Measurements from ENCODE around the gene RACK1. TPM values are rescaled to one million over a fixed set of nuclear protein-coding genes. Genes with fewer than 3 reads are reported as not detected.

The RACK1 gene
- polyA plus RNA-seq, 1 of the 3 experiments (the other 2 are of a cell fraction), result 4,715 TPM

DNA sequence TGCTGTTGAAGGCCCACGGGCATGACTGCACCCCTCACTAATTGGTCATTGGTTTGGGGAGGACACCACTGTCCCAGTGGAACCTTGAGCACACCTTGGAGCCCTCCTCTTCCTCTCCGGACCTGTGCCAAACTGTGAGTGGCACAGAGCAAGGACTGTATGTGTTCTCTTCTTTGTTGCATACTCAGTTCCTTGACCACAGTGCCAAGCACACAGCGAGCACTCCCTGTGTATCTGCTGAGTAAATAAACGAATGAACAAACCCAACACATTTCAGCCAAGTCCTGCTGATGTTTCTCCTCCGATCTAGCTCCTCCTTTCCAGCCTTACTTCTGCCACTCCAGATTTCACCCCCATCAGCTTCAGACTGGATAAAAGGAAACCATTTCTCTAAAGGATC is 19.9 kb upstream of the RACK1 start:
- Histone ChIP-seq H3K36me3 (replicated peaks in 1 of 2; ENCODE audit: control insufficient read depth in 1 of 2, insufficient read depth in 2 of 2, low read length in 1 of 2) (peaks cover 4 to 7% of the 10 kb centered on the region in 2 experiments), H3K9me2 (no peaks in the 10 kb centered on the region), H3K27me3 (ENCODE audit: insufficient read depth) (no peaks in the 10 kb centered on the region), H4K20me1 (ENCODE audit: insufficient read depth) (peaks cover 8% of the 10 kb centered on the region), H3K4me2 (no peak overlapping the region), H3K4me3 (ENCODE audit: low read depth in 2 of 2, low read length in 1 of 2) (no peak overlapping the region), H3K4me1 (ENCODE audit: control insufficient read depth in 1 of 2, insufficient read depth in 2 of 2, low read depth in 1 of 2, low read length in 1 of 2) (peaks cover 0 to 21% of the 10 kb centered on the region in 2 experiments; a peak in 2 of 4 replicates), H3K79me2 (ENCODE audit: insufficient read depth) (peaks cover 43% of the 10 kb centered on the region), H3K27ac (ENCODE audit: low read depth in 2 of 2, low read length in 1 of 2) (no peak overlapping the region), H3F3A (replicated peaks; ENCODE audit: insufficient read depth) (no peaks in the 10 kb centered on the region), H2AFZ (ENCODE audit: low read depth) (no peak overlapping the region), H3K9me3 (no peaks in the 10 kb centered on the region), H3K9ac (no peak overlapping the region)
- CTCF ChIA-PET, result no interaction called here
- DNase-seq, result no peak
- POLR2A ChIA-PET, result no interaction called here
- no peak for TF ChIP-seq EZH2phosphoT487 (IDR thresholded peaks at IDR 0.05; ENCODE audit: borderline replicate concordance, low read depth)
- TF ChIP-seq GATA2 (CRISPR knock-in tag; IDR thresholded peaks at IDR 0.05), result no peak
- TF ChIP-seq MEF2A (IDR thresholded peaks at IDR 0.05; ENCODE audit: borderline replicate concordance, low read depth), result no peak
- no peak for TF ChIP-seq JUND (IDR thresholded peaks at IDR 0.05)
- no peak for TF ChIP-seq MXI1 (IDR thresholded peaks at IDR 0.05; ENCODE audit: low read depth, low read length)
- TF ChIP-seq TCF12 (IDR thresholded peaks at IDR 0.05), result no peak
- TF ChIP-seq POLR2AphosphoS5 (IDR thresholded peaks at IDR 0.05; ENCODE audit: low read depth, low read length), result no peak
- no peak for TF ChIP-seq RFX5 (IDR thresholded peaks at IDR 0.05; ENCODE audit: low read length)
- TF ChIP-seq TEAD4 (IDR thresholded peaks at IDR 0.05; ENCODE audit: borderline replicate concordance, insufficient read depth), result no peak
- 69% methylated on average over 5 of the region's 5 CpGs for WGBS (ENCODE audit: low lambda C conversion rate)

DNA sequence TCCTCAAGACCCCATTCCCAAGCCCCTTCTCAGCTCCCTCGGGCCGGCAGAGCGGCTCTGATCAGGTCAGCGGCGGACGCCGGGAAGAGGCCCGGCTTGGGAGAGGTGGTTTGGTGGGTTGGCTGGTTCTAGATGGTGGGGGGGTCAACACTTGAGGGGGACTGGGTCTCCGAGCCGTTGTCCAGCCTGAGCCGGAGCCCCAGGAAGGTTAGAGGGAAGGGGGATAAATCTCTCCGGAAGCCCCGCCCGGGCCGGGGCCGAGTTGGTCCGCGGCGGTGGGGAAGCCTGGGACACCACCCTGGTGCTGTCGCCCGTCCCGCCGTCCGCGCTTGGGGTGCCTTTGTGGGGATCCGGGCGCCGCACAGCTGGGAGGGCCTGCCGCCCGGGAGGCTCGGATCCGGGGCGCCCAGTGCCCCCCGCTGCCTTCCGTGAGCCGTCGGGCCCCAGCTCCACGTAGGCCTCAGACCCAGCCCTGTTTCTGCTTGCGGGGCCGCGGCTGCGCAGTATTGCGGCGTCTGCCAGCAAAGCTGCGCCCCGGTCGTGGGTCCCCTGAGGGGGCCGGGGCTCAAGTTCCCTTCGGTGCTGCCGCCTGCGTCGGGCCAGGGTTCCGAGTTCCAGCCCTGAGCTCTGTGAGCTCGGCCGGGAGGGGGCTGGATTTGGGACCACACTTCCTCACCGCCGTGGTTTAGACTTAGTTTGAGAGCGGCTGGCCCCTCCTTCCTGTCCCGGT is 17.8 kb upstream of the RACK1 start:
- H3K4me3 ChIP-seq (ENCODE audit: low read depth in 2 of 2, low read length in 1 of 2), result peak overlapping the region; percentile 84 to 97
- no peaks in the 10 kb centered on the region for H3K9me3 ChIP-seq
- peak overlapping the region; percentile 100 for H3K9ac ChIP-seq
- H3K79me2 ChIP-seq (ENCODE audit: insufficient read depth), result peaks cover 64% of the 10 kb centered on the region
- H3K4me2 ChIP-seq, result peak overlapping the region; percentile 100
- WGBS (ENCODE audit: low lambda C conversion rate), result under 1% methylated on average over 18 of the region's 59 CpGs
- peaks cover 0 to 21% of the 10 kb centered on the region in 2 experiments; a peak in 2 of 4 replicates for H3K4me1 ChIP-seq (ENCODE audit: control insufficient read depth in 1 of 2, insufficient read depth in 2 of 2, low read depth in 1 of 2, low read length in 1 of 2)
- peaks cover 12 to 16% of the 10 kb centered on the region in 2 experiments for H3K36me3 ChIP-seq (replicated peaks in 1 of 2; ENCODE audit: control insufficient read depth in 1 of 2, insufficient read depth in 2 of 2, low read length in 1 of 2)
- no peaks in the 10 kb centered on the region for H3K27me3 ChIP-seq (ENCODE audit: insufficient read depth)
- CTCF ChIA-PET, result interaction anchor here (1.0 to 1.4 kb wide), 5 partner anchors 13 to 73 kb away, joined by 3 to 7 read pairs (median 5); partner anchors contain the start of gene TRIM41
- H4K20me1 ChIP-seq (ENCODE audit: insufficient read depth), result peaks cover 27% of the 10 kb centered on the region
- H3K27ac ChIP-seq (ENCODE audit: low read depth in 2 of 2, low read length in 1 of 2), result peak overlapping the region; percentile 95 to 96
- peak; percentile 84 for DNase-seq
- peaks cover 2% of the 10 kb centered on the region for H3F3A ChIP-seq (replicated peaks; ENCODE audit: insufficient read depth)
- no peaks in the 10 kb centered on the region for H3K9me2 ChIP-seq
- TF ChIP-seq, protein P1, sequence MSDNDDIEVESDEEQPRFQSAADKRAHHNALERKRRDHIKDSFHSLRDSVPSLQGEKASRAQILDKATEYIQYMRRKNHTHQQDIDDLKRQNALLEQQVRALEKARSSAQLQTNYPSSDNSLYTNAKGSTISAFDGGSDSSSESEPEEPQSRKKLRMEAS (IDR thresholded peaks at IDR 0.05; ENCODE audit: low read depth), result no peak
- TF ChIP-seq NRF1 (IDR thresholded peaks at IDR 0.05; ENCODE audit: low read depth, low read length) (peak; percentile 63), RXRA (IDR thresholded peaks at IDR 0.05; ENCODE audit: borderline replicate concordance, low read depth) (no peak), JUND (IDR thresholded peaks at IDR 0.05) (no peak), MXI1 (IDR thresholded peaks at IDR 0.05; ENCODE audit: low read depth, low read length) (no peak), EZH2phosphoT487 (IDR thresholded peaks at IDR 0.05; ENCODE audit: borderline replicate concordance, low read depth) (no peak), CHD2 (IDR thresholded peaks at IDR 0.05; ENCODE audit: low read length, partially characterized antibody) (no peak), SIN3A (IDR thresholded peaks at IDR 0.05; ENCODE audit: borderline replicate concordance, low read depth, low read length) (peak; percentile 32; the same call in 1 of the 2 replicates), FOXM1 (IDR thresholded peaks at IDR 0.05; ENCODE audit: low read depth) (no peak), FOXJ3 (CRISPR knock-in tag; IDR thresholded peaks at IDR 0.05) (0 out of 2 replicates have a peak, but pooled peaks have one; percentile 40), TAF1 (IDR thresholded peaks at IDR 0.05; ENCODE audit: borderline replicate concordance, low read depth, low read length) (peak; percentile 53; the same call in 1 of the 2 replicates), MEF2A (IDR thresholded peaks at IDR 0.05; ENCODE audit: borderline replicate concordance, low read depth) (no peak), POLR2AphosphoS5 (IDR thresholded peaks at IDR 0.05; ENCODE audit: low read depth, low read length) (no peak; the same call in 1 of the 2 replicates), TCF12 (IDR thresholded peaks at IDR 0.05) (peak; percentile 2; the same call in 1 of the 2 replicates), ELF1 (IDR thresholded peaks at IDR 0.05) (peak; percentile 2; the same call in 1 of the 2 replicates)
- TF ChIP-seq, protein P2, sequence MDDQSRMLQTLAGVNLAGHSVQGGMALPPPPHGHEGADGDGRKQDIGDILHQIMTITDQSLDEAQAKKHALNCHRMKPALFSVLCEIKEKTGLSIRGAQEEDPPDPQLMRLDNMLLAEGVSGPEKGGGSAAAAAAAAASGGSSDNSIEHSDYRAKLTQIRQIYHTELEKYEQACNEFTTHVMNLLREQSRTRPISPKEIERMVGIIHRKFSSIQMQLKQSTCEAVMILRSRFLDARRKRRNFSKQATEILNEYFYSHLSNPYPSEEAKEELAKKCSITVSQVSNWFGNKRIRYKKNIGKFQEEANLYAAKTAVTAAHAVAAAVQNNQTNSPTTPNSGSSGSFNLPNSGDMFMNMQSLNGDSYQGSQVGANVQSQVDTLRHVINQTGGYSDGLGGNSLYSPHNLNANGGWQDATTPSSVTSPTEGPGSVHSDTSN (IDR thresholded peaks at IDR 0.05), result 0 out of 2 replicates have a peak, but pooled peaks have one; percentile 24
- TF ChIP-seq, protein P3, sequence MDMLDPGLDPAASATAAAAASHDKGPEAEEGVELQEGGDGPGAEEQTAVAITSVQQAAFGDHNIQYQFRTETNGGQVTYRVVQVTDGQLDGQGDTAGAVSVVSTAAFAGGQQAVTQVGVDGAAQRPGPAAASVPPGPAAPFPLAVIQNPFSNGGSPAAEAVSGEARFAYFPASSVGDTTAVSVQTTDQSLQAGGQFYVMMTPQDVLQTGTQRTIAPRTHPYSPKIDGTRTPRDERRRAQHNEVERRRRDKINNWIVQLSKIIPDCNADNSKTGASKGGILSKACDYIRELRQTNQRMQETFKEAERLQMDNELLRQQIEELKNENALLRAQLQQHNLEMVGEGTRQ (IDR thresholded peaks at IDR 0.05; ENCODE audit: borderline replicate concordance, low read depth, low read length), result no peak
- TF ChIP-seq, protein P4, sequence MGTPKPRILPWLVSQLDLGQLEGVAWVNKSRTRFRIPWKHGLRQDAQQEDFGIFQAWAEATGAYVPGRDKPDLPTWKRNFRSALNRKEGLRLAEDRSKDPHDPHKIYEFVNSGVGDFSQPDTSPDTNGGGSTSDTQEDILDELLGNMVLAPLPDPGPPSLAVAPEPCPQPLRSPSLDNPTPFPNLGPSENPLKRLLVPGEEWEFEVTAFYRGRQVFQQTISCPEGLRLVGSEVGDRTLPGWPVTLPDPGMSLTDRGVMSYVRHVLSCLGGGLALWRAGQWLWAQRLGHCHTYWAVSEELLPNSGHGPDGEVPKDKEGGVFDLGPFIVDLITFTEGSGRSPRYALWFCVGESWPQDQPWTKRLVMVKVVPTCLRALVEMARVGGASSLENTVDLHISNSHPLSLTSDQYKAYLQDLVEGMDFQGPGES (IDR thresholded peaks at IDR 0.05; ENCODE audit: low read depth, low read length), result no peak
- H2AFZ ChIP-seq (ENCODE audit: low read depth), result peak overlapping the region; percentile 91
- POLR2A ChIA-PET, result interaction anchor here (0.6 to 3.7 kb wide), 10 partner anchors 11 to 58 kb away, joined by 3 to 22 read pairs (median 5); partner anchors contain the start of genes RACK1 and TRIM41
